ENCODE measurements around the gene SRPK2.

SRPK2 gene

GRCh38 chr7:105102557-105103352, 286.0 kb downstream of the SRPK2 start:
- Histone ChIP-seq H3K4me3 (ENCODE audit: low read depth in 1 of 2, low read length in 1 of 2) (no peak overlapping the region), H3K4me1 (ENCODE audit: control insufficient read depth in 1 of 2, insufficient read depth in 1 of 2, low read depth in 1 of 2, low read length in 1 of 2) (no peaks in the 10 kb centered on the region), H3K27me3 (no peaks in the 10 kb centered on the region), H3K36me3 (peaks cover 86% of the 10 kb centered on the region), H3K27ac (no peak overlapping the region), H3K9me3 (no peaks in the 10 kb centered on the region)
- no peak for TF ChIP-seq CTCF (IDR thresholded peaks at IDR 0.05)

GRCh38 chr7:105101864-105102263, 286.9 kb downstream of the SRPK2 start:
- no peak overlapping the region for H3K4me3 ChIP-seq (ENCODE audit: low read depth in 1 of 2, low read length in 1 of 2)
- TF ChIP-seq CTCF (IDR thresholded peaks at IDR 0.05) = no peak
- H3K36me3 ChIP-seq = peaks cover 86% of the 10 kb centered on the region
- no peaks in the 10 kb centered on the region for H3K4me1 ChIP-seq (ENCODE audit: control insufficient read depth in 1 of 2, insufficient read depth in 1 of 2, low read depth in 1 of 2, low read length in 1 of 2)
- no peak overlapping the region for H3K27ac ChIP-seq
- H3K27me3 ChIP-seq = no peaks in the 10 kb centered on the region
- no peaks in the 10 kb centered on the region for H3K9me3 ChIP-seq

GRCh38 chr7:105098863-105099515, 289.7 kb downstream of the SRPK2 start:
- H3K27ac ChIP-seq = no peak overlapping the region
- H3K9me3 ChIP-seq = no peaks in the 10 kb centered on the region
- no peak overlapping the region for H3K4me3 ChIP-seq (ENCODE audit: low read depth in 1 of 2, low read length in 1 of 2)
- peaks cover 76% of the 10 kb centered on the region for H3K36me3 ChIP-seq
- H3K27me3 ChIP-seq = no peaks in the 10 kb centered on the region
- no peak for TF ChIP-seq CTCF (IDR thresholded peaks at IDR 0.05)
- no peaks in the 10 kb centered on the region for H3K4me1 ChIP-seq (ENCODE audit: control insufficient read depth in 1 of 2, insufficient read depth in 1 of 2, low read depth in 1 of 2, low read length in 1 of 2)

- Histone ChIP-seq H3K36me3 (peaks cover 78% of the 10 kb centered on the region), H3K9me3 (no peaks in the 10 kb centered on the region), H3K27ac (no peak overlapping the region), H3K27me3 (no peaks in the 10 kb centered on the region), H3K4me3 (ENCODE audit: low read depth in 1 of 2, low read length in 1 of 2) (no peak overlapping the region), H3K4me1 (ENCODE audit: control insufficient read depth in 1 of 2, insufficient read depth in 1 of 2, low read depth in 1 of 2, low read length in 1 of 2) (no peaks in the 10 kb centered on the region)
- no peak for TF ChIP-seq CTCF (IDR thresholded peaks at IDR 0.05)
Observed at GRCh38 chr7:105097619-105098018, 291.1 kb downstream of the SRPK2 start.

- no peaks in the 10 kb centered on the region for H3K27me3 ChIP-seq
- H3K9me3 ChIP-seq = no peaks in the 10 kb centered on the region
- H3K4me3 ChIP-seq (ENCODE audit: low read depth in 1 of 2, low read length in 1 of 2) = no peak overlapping the region
- no peak overlapping the region for H3K27ac ChIP-seq
- H3K4me1 ChIP-seq (ENCODE audit: control insufficient read depth in 1 of 2, insufficient read depth in 1 of 2, low read depth in 1 of 2, low read length in 1 of 2) = no peaks in the 10 kb centered on the region
- peaks cover 77% of the 10 kb centered on the region for H3K36me3 ChIP-seq
- no peak for TF ChIP-seq CTCF (IDR thresholded peaks at IDR 0.05)
Observed at GRCh38 chr7:105096306-105096705, 292.4 kb downstream of the SRPK2 start.
